Measurements from ENCODE around the gene EHHADH.

EHHADH gene

GRCh38 chr3:185144784-185145183, 109.1 kb downstream of the EHHADH start:
- no peak for DNase-seq (ENCODE audit: low spot score)
